ENCODE data around the gene TEPSIN.
A peak's percentile ranks its signal among the peaks of the same experiment; 100 is the strongest.

The TEPSIN gene

DNA sequence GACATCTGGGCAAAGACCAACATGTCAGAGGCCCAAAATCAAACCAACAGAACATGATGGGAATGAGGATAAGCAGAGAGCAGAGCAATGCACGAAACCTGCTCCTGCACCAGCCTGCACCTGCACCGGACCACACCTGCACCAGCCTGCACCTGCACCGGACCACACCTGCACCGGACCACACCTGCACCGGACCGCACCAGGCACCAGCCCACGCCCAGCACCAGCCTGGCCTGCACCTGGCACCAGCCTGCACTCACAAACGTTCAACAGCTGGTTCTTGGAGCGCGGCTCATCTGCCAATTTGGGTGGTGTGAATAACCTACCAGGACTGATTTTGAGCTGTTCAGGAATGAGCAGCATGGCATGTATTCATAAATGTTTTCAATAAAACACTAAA, 34.3 kb downstream of the TEPSIN start:
- intact Hi-C loops (cut with DNase I; ENCODE audit: low total_unique reads) = no loop called here
- TF ChIP-seq, protein P1, sequence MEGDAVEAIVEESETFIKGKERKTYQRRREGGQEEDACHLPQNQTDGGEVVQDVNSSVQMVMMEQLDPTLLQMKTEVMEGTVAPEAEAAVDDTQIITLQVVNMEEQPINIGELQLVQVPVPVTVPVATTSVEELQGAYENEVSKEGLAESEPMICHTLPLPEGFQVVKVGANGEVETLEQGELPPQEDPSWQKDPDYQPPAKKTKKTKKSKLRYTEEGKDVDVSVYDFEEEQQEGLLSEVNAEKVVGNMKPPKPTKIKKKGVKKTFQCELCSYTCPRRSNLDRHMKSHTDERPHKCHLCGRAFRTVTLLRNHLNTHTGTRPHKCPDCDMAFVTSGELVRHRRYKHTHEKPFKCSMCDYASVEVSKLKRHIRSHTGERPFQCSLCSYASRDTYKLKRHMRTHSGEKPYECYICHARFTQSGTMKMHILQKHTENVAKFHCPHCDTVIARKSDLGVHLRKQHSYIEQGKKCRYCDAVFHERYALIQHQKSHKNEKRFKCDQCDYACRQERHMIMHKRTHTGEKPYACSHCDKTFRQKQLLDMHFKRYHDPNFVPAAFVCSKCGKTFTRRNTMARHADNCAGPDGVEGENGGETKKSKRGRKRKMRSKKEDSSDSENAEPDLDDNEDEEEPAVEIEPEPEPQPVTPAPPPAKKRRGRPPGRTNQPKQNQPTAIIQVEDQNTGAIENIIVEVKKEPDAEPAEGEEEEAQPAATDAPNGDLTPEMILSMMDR (IDR thresholded peaks at IDR 0.05) = no peak

DNA sequence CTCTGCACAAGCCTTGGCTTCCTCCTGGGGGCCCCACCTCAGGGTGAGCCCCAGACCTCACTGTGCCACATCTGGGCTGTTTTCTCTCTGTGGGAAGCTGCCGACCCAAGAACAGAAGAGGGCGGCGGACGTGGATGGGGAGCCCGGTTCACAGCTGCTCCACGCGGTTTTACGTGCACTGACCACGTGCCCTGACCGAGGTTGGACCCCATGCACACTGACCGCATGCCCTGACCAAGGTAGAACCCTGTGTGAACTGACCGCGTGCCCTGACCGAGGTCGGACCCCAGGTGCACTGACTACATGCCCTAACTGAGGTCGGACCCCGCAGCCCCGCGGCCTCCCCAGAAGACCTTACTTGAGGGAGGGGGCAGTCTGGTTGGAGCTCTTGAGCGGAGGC, 35.7 kb downstream of the TEPSIN start:
- Histone ChIP-seq H3K4me3 (no peak overlapping the region), H3K4me1 (peaks cover 0 to 22% (median 13%) of the 10 kb centered on the region in 4 donors), H3K36me3 (peaks cover 0 to 49% (median 0%) of the 10 kb centered on the region in 3 donors), H3K9me3 (no peaks in the 10 kb centered on the region), H3K27me3 (no peaks in the 10 kb centered on the region), H3K27ac (no peak overlapping the region)
- TF ChIP-seq, protein P1 (IDR thresholded peaks at IDR 0.05) = no peak
- DNase-seq = no peak
- intact Hi-C loops (cut with DNase I; ENCODE audit: low total_unique reads) = no loop called here

More for the DNA sequence above, 34.3 kb downstream of the TEPSIN start:
- no peak for DNase-seq
- peaks cover 0 to 43% (median 0%) of the 10 kb centered on the region in 3 donors for H3K36me3 ChIP-seq
- peaks cover 0 to 27% (median 13%) of the 10 kb centered on the region in 4 donors for H3K4me1 ChIP-seq
- H3K4me3 ChIP-seq = no peak overlapping the region
- no peak overlapping the region for H3K27ac ChIP-seq
- H3K27me3 ChIP-seq = no peaks in the 10 kb centered on the region
- no peaks in the 10 kb centered on the region for H3K9me3 ChIP-seq

DNA sequence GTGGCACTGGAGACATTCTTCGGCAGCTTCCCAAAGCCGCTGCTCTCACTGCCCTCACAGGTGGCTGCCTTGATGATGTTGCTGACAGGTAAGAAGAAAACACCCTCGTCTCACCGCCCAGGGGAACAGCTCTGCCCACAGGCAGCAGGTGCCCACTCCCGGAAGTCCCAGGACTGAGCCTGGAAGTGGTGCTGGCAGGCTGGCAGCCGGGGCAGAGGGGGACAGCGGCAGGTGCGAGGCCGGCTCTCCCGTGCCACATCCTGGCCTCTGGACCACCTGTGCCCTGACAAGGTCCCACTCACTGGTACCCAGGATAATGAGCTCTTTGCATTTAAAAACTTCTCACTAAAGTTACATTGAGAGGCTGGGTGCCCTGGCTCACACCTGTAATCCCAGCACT, 36.5 kb downstream of the TEPSIN start:
- Histone ChIP-seq H3K36me3 (peaks cover 0 to 56% (median 0%) of the 10 kb centered on the region in 3 donors), H3K4me3 (no peak overlapping the region), H3K27ac (no peak overlapping the region), H3K9me3 (no peaks in the 10 kb centered on the region), H3K4me1 (peaks cover 0 to 18% (median 12%) of the 10 kb centered on the region in 4 donors), H3K27me3 (no peaks in the 10 kb centered on the region)
- DNase-seq = no peak
- TF ChIP-seq, protein P1 (IDR thresholded peaks at IDR 0.05) = no peak
- intact Hi-C loops (cut with DNase I; ENCODE audit: low total_unique reads) = no loop called here

DNA sequence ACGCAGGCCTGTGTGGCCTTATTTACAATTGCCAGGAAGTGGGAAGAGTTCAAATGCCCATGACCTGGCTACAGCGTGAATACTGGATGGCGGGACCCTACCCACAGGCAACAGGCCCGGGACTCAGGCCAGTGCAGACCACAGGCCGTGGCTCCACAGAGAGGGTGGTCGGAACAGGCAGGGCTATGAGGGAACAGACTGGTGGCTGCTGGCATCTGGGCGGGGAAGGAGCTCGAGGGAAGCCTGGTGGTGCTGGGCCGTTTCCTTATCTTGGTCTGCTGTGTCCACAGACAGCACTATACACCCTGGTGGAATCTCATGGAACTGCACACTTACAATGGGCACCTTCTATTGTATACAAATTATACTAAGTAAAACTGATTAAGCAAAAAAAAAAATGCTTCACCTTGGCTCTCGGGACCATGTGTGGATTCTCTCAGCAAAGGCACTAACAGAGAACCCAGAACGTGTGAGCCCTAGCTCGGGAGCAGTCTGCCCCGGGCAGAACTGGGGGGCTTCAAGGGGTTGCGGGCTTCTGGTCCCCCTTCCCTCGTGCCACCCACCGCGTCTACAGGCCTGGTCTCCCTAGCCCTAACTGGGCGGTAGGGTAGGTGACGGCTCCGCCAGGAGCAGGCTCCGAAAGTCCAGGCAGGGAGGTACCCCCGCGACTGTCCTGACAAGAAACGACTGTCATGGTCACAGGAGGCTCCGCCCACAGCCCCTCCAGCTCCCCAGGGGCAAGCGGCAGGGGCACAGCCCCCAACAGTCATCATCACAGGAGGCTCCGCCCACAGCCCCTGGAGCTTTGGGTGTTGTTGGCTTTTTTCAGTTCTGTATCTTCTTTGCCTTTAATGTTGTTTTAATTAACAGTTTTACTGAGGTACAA, 37.9 kb downstream of the TEPSIN start:
- TF ChIP-seq, protein P1 (IDR thresholded peaks at IDR 0.05) = peak; percentile 46 to 54
- intact Hi-C loops (cut with DNase I; ENCODE audit: low total_unique reads) = no loop called here
- no peak overlapping the region for H3K4me3 ChIP-seq
- no peaks in the 10 kb centered on the region for H3K27me3 ChIP-seq
- DNase-seq = peak in 1 of 2 donors; percentile 51
- H3K9me3 ChIP-seq = no peaks in the 10 kb centered on the region
- peaks cover 0 to 59% (median 0%) of the 10 kb centered on the region in 3 donors for H3K36me3 ChIP-seq
- H3K27ac ChIP-seq = no peak overlapping the region
- peaks cover 0 to 5% (median 0%) of the 10 kb centered on the region in 4 donors for H3K4me1 ChIP-seq

DNA sequence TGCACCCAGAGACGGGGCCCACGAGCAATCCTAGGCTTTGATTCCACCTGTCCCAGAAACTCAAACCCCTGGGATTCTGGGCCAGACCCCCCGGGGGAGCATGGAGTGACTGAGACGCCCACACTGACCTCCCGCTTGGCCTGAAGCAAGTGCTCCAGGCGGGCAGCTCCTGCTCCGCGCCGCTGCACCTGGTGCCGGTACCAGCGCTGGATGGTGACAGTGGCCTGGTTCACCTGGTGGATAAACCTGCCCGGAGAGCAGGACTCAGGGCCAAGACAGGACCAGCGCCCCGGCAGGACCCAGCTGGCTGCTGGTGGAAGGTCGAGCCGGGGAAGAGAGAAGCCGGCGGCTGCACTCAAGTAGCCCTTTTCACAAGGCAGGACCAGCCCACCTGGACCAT, 38.7 kb downstream of the TEPSIN start:
- Histone ChIP-seq H3K4me3 (no peak overlapping the region), H3K27me3 (no peaks in the 10 kb centered on the region), H3K27ac (no peak overlapping the region), H3K9me3 (no peaks in the 10 kb centered on the region), H3K36me3 (peaks cover 0 to 66% (median 0%) of the 10 kb centered on the region in 3 donors), H3K4me1 (no peaks in the 10 kb centered on the region)
- no peak for DNase-seq
- intact Hi-C loops (cut with DNase I; ENCODE audit: low total_unique reads) = no loop called here
- TF ChIP-seq, protein P1 (IDR thresholded peaks at IDR 0.05) = no peak

All from tibial artery (tissue), 4 donors.